WERI-Rb-1 (cell line): ENCODE measurements around the gene GNA12.
A peak's percentile ranks its signal among the peaks of the same experiment; 100 is the strongest.

ENCODE experiments used
- DNase-seq: peaks from one replicate; pipeline ENCODE4 v3.0.0-alpha.2; 2020
- H3K27ac ChIP-seq: fragments of 250-450 bp; sonication (Bioruptor Pico); 2 replicates; pipeline ENCODE4 v1.5.1; 2020; ENCODE audit warnings: mild to moderate bottlenecking, moderate library complexity
- H3K27me3 ChIP-seq: fragments of 250-450 bp; sonication (Bioruptor Pico); 2 replicates; pipeline ENCODE4 v1.5.1; 2021; ENCODE audit warnings: mild to moderate bottlenecking, low read depth, moderate library complexity; ENCODE audit not compliant: insufficient read depth, severe bottlenecking
- H3K36me3 ChIP-seq: fragments of 250-450 bp; sonication (Bioruptor Pico); 2 replicates; pipeline ENCODE4 v1.5.1; 2020; ENCODE audit warnings: mild to moderate bottlenecking, moderate library complexity
- H3K4me3 ChIP-seq: 2 replicates; pipeline ENCODE4 v1.5.1; 2011; ENCODE audit warnings: low read depth, mild to moderate bottlenecking, control low read depth, low read length
- H3K9me3 ChIP-seq: fragments of 250-450 bp; sonication (Bioruptor Pico); 2 replicates; pipeline ENCODE4 v1.5.1; 2021; ENCODE audit warnings: mild to moderate bottlenecking, moderate library complexity; ENCODE audit not compliant: severe bottlenecking
- CTCF ChIP-seq: IDR thresholded peaks from 2 replicates; pipeline ENCODE4 v1.5.1; 2011; ENCODE audit warnings: low read depth, mild to moderate bottlenecking, control low read depth, inconsistent platforms, low read length

The GNA12 gene

GRCh38 chr7:2764621-2765020 is 79.5 kb downstream of the GNA12 start:
- H3K9me3 ChIP-seq = no peaks in the 10 kb centered on the region
- no peak overlapping the region for H3K27ac ChIP-seq
- no peaks in the 10 kb centered on the region for H3K27me3 ChIP-seq
- H3K4me3 ChIP-seq = no peak overlapping the region
- no peak for DNase-seq
- TF ChIP-seq CTCF = no peak
- no peaks in the 10 kb centered on the region for H3K36me3 ChIP-seq

- H3K36me3 ChIP-seq = no peaks in the 10 kb centered on the region
Observed at GRCh38 chr7:2763597-2763996, 80.5 kb downstream of the GNA12 start.

GRCh38 chr7:2761801-2762497 is 82.2 kb downstream of the GNA12 start:
- no peak for TF ChIP-seq CTCF
- no peak overlapping the region for H3K4me3 ChIP-seq
- H3K27ac ChIP-seq = no peak overlapping the region
- H3K9me3 ChIP-seq = no peaks in the 10 kb centered on the region
- DNase-seq = no peak
- H3K36me3 ChIP-seq = no peaks in the 10 kb centered on the region
- no peaks in the 10 kb centered on the region for H3K27me3 ChIP-seq

More at GRCh38 chr7:2763597-2763996, 80.5 kb downstream of the GNA12 start:
- TF ChIP-seq CTCF = no peak
- H3K9me3 ChIP-seq = no peaks in the 10 kb centered on the region
- H3K4me3 ChIP-seq = no peak overlapping the region
- no peak overlapping the region for H3K27ac ChIP-seq
- no peak for DNase-seq
- H3K27me3 ChIP-seq = no peaks in the 10 kb centered on the region

- no peak for DNase-seq
- no peak overlapping the region for H3K27ac ChIP-seq
- no peaks in the 10 kb centered on the region for H3K27me3 ChIP-seq
- no peak overlapping the region for H3K4me3 ChIP-seq
- no peak for TF ChIP-seq CTCF
- no peaks in the 10 kb centered on the region for H3K9me3 ChIP-seq
- no peaks in the 10 kb centered on the region for H3K36me3 ChIP-seq
Observed at GRCh38 chr7:2761131-2761624, 82.9 kb downstream of the GNA12 start.

- Histone ChIP-seq H3K36me3 (no peaks in the 10 kb centered on the region), H3K4me3 (peak overlapping the region; percentile 25), H3K9me3 (no peaks in the 10 kb centered on the region), H3K27ac (peak overlapping the region; percentile 25), H3K27me3 (no peaks in the 10 kb centered on the region)
- DNase-seq = peak; percentile 82
- peak; percentile 62 for TF ChIP-seq CTCF
Observed at GRCh38 chr7:2760098-2760889, 83.8 kb downstream of the GNA12 start.
